Measurements from ENCODE around the gene DENND2D.

DENND2D gene

GRCh38 chr1:111175349-111175748 lies 25.1 kb downstream of the DENND2D start:
- no peak for DNase-seq (ENCODE audit: low read depth)

GRCh38 chr1:111174070-111174469 lies 26.4 kb downstream of the DENND2D start:
- DNase-seq (ENCODE audit: low read depth): no peak

GRCh38 chr1:111172463-111172862 lies 28.0 kb downstream of the DENND2D start:
- no peak for DNase-seq (ENCODE audit: low read depth)

GRCh38 chr1:111164151-111164550 lies 36.3 kb downstream of the DENND2D start:
- DNase-seq (ENCODE audit: low read depth): no peak

GRCh38 chr1:111163363-111163762 lies 37.1 kb downstream of the DENND2D start:
- DNase-seq (ENCODE audit: low read depth): no peak

- no peak for DNase-seq (ENCODE audit: low read depth)
These were observed 38.0 kb downstream of the DENND2D start for GRCh38 chr1:111162488-111162880.

- DNase-seq (ENCODE audit: low read depth): no peak
These were observed 38.5 kb downstream of the DENND2D start for GRCh38 chr1:111161843-111162487.

- DNase-seq (ENCODE audit: low read depth): no peak
These were observed 43.0 kb downstream of the DENND2D start for GRCh38 chr1:111157431-111157830.

- no peak for DNase-seq (ENCODE audit: low read depth)
These were observed 46.1 kb downstream of the DENND2D start for GRCh38 chr1:111154021-111154999.

- no peak for DNase-seq (ENCODE audit: low read depth)
These were observed 48.6 kb downstream of the DENND2D start for GRCh38 chr1:111151838-111152237.

GRCh38 chr1:111148376-111148881 lies 52.0 kb downstream of the DENND2D start:
- no peak for DNase-seq (ENCODE audit: low read depth)

- DNase-seq (ENCODE audit: low read depth): no peak
These were observed 52.5 kb downstream of the DENND2D start for GRCh38 chr1:111147948-111148347.

GRCh38 chr1:111145963-111146768 lies 54.3 kb downstream of the DENND2D start:
- no peak for DNase-seq (ENCODE audit: low read depth)

GRCh38 chr1:111145542-111145941 lies 54.9 kb downstream of the DENND2D start:
- DNase-seq (ENCODE audit: low read depth): no peak

GRCh38 chr1:111142356-111142975 lies 58.0 kb downstream of the DENND2D start:
- DNase-seq (ENCODE audit: low read depth): no peak

GRCh38 chr1:111141245-111142220 lies 58.9 kb downstream of the DENND2D start:
- DNase-seq (ENCODE audit: low read depth): no peak

- peak; percentile 24 for DNase-seq (ENCODE audit: low read depth)
These were observed 59.8 kb downstream of the DENND2D start for GRCh38 chr1:111140680-111140967.

GRCh38 chr1:111139956-111140679 lies 60.3 kb downstream of the DENND2D start, which contains the start of the genes CEPT1 and DRAM2:
Gene CEPT1, plus strand, starts transcription at chr1:111140223. Its CDS starts 7,492 bp downstream, at chr1:111147715.
Gene DRAM2, minus strand, starts transcription at chr1:111140093. Its CDS starts 8,539 bp downstream, at chr1:111131554.
- peak; percentile 79 for DNase-seq (ENCODE audit: low read depth)

GRCh38 chr1:111139324-111139955 lies 61.0 kb downstream of the DENND2D start:
- DNase-seq (ENCODE audit: low read depth): peak; percentile 23
